ENCODE results near the gene RSPO4.
"Not testable (repeated sequence)": the region's sequence is repeated elsewhere in the genome, so short reads cannot be mapped to it uniquely, and the experiment has no call there.

Gene RSPO4

GRCh38 chr20:1035466-1035865 is 33.4 kb upstream of the RSPO4 start:
- ChIA-PET CTCF (interaction anchor here (0.9 kb wide), 1 partner anchor 9 kb away, joined by 3 read pairs; no protein-coding TSS in a partner anchor), POLR2A (no interaction called here)
- no peak for TF ChIP-seq CTCF (IDR thresholded peaks at IDR 0.05; ENCODE audit: control extremely low read depth, extremely low read depth, low read depth, missing control alignments)
- DNase-seq (ENCODE audit: extremely low spot score), result no peak

- POLR2A ChIA-PET, result no interaction called here
- DNase-seq (ENCODE audit: extremely low spot score), result no peak
- no peak for TF ChIP-seq CTCF (IDR thresholded peaks at IDR 0.05; ENCODE audit: control extremely low read depth, extremely low read depth, low read depth, missing control alignments)
- CTCF ChIA-PET, result interaction anchor here (1.7 kb wide), 1 partner anchor 14 kb away, joined by 3 read pairs; no protein-coding TSS in a partner anchor
Observed at GRCh38 chr20:1034415-1034789, 32.3 kb upstream of the RSPO4 start.

- CTCF ChIA-PET, result interaction anchor here (1.6 to 1.7 kb wide), 2 partner anchors 14 to 75 kb away, joined by 3 read pairs; no protein-coding TSS in a partner anchor
- no peak for DNase-seq (ENCODE audit: extremely low spot score)
- no peak for TF ChIP-seq CTCF (IDR thresholded peaks at IDR 0.05; ENCODE audit: control extremely low read depth, extremely low read depth, low read depth, missing control alignments)
- POLR2A ChIA-PET, result no interaction called here
Observed at GRCh38 chr20:1033751-1034414, 31.8 kb upstream of the RSPO4 start.

GRCh38 chr20:1029980-1030379 is 27.9 kb upstream of the RSPO4 start:
- CTCF ChIA-PET, result no interaction called here

GRCh38 chr20:1026214-1026613 is 24.1 kb upstream of the RSPO4 start:
- CTCF ChIA-PET; DNase-seq (ENCODE audit: extremely low spot score); POLR2A ChIA-PET: not testable (repeated sequence)

More at GRCh38 chr20:1029980-1030379, 27.9 kb upstream of the RSPO4 start:
- no peak for DNase-seq (ENCODE audit: extremely low spot score)
- POLR2A ChIA-PET, result no interaction called here
- no peak for TF ChIP-seq CTCF (IDR thresholded peaks at IDR 0.05; ENCODE audit: control extremely low read depth, extremely low read depth, low read depth, missing control alignments)

GRCh38 chr20:1022871-1023270 is 20.8 kb upstream of the RSPO4 start:
- DNase-seq (ENCODE audit: extremely low spot score), result no peak
- POLR2A ChIA-PET, result no interaction called here
- TF ChIP-seq CTCF (IDR thresholded peaks at IDR 0.05; ENCODE audit: control extremely low read depth, extremely low read depth, low read depth, missing control alignments), result no peak
- CTCF ChIA-PET, result no interaction called here

- CTCF ChIA-PET, result interaction anchor here (0.8 to 1.5 kb wide), 3 partner anchors 13 to 88 kb away, joined by 3 read pairs; no protein-coding TSS in a partner anchor
- no peak for DNase-seq (ENCODE audit: extremely low spot score)
- POLR2A ChIA-PET, result no interaction called here
- TF ChIP-seq CTCF (IDR thresholded peaks at IDR 0.05; ENCODE audit: control extremely low read depth, extremely low read depth, low read depth, missing control alignments), result no peak
Observed at GRCh38 chr20:1020614-1021013, 18.5 kb upstream of the RSPO4 start.
